ENCODE results near the gene NAT16.

- no peak for TF ChIP-seq MAX (IDR thresholded peaks at IDR 0.05; ENCODE audit: low read depth)
- TF ChIP-seq SIN3A (IDR thresholded peaks at IDR 0.05; ENCODE audit: borderline replicate concordance, low read depth, low read length): no peak
- no peak for TF ChIP-seq CTCF (IDR thresholded peaks at IDR 0.05)
- TF ChIP-seq RAD21 (IDR thresholded peaks at IDR 0.05; ENCODE audit: low read length): no peak
- TF ChIP-seq FOXJ3 (CRISPR knock-in tag; IDR thresholded peaks at IDR 0.05): no peak
- TF ChIP-seq RXRA (IDR thresholded peaks at IDR 0.05; ENCODE audit: borderline replicate concordance, low read depth): no peak
- TF ChIP-seq USF2 (IDR thresholded peaks at IDR 0.05; ENCODE audit: borderline replicate concordance, low read depth, low read length): no peak
- no peak for TF ChIP-seq YY1 (IDR thresholded peaks at IDR 0.05; ENCODE audit: low read depth)
- TF ChIP-seq TEAD4 (IDR thresholded peaks at IDR 0.05; ENCODE audit: borderline replicate concordance, insufficient read depth): no peak
- TF ChIP-seq SMC3 (IDR thresholded peaks at IDR 0.05; ENCODE audit: low read depth, low read length): no peak
- TF ChIP-seq RCOR1 (IDR thresholded peaks at IDR 0.05; ENCODE audit: low read length): no peak
- no peak for TF ChIP-seq RFX5 (IDR thresholded peaks at IDR 0.05; ENCODE audit: low read length)
- no peak for TF ChIP-seq CHD2 (IDR thresholded peaks at IDR 0.05; ENCODE audit: low read length, partially characterized antibody)
- TF ChIP-seq TCF12 (IDR thresholded peaks at IDR 0.05): no peak
These were observed 39.2 kb downstream of the NAT16 start for GRCh38 chr7:101140746-101141382.

All from SK-N-SH (cell line).